Medulla oblongata (tissue), 1 donor: ENCODE measurements around the gene CRLF3.
"Not testable (repeated sequence)": the region's sequence is repeated elsewhere in the genome, so short reads cannot be mapped to it uniquely, and the experiment has no call there.

Experiments used
- DNase-seq: peaks from one replicate; pipeline ENCODE4 v3.0.0-alpha.2; 2015; ENCODE audit errors: extremely low spot score

CRLF3 gene, protein sequence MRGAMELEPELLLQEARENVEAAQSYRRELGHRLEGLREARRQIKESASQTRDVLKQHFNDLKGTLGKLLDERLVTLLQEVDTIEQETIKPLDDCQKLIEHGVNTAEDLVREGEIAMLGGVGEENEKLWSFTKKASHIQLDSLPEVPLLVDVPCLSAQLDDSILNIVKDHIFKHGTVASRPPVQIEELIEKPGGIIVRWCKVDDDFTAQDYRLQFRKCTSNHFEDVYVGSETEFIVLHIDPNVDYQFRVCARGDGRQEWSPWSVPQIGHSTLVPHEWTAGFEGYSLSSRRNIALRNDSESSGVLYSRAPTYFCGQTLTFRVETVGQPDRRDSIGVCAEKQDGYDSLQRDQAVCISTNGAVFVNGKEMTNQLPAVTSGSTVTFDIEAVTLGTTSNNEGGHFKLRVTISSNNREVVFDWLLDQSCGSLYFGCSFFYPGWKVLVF

DNA sequence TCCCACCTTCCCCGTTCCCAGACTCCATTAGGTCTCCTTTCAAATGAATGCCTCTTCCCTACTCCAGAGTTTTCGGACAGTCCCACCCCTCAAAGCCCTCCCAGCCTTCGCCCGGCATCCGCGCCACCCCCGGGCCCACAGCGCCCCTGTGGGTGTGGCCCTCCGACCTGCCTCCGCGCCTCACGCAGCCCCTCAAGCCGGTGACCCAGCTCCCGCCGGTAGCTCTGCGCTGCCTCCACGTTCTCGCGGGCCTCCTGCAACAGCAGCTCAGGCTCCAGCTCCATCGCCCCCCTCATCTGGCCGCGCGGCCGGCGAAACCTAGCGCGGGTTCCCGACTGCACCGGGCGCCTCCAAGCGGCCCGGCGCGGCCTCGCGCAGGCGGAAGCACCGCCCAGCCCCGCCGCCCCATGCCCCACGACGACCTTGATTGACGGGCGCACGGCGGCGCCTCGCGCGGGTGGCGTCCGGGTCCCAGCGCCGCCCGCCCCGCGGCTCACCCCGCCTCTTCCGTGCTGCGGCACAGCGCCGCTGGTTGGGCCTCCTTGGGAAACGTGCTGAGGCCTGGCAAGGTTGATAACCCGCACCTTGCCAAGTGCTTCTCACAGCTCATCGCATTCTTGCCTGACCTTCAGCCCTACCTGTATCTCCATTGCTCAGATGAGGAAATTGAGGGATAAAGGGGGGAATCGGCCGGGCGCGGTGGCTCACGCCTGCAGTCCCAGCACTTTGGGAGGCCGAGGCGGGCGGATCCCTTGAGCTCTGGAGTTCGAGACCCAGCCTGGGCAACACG, at the start of gene CRLF3:
Gene CRLF3, minus strand, starts transcription at position 337 of the 790 bp plus-strand sequence. Its CDS starts 41 bp downstream, at position 296.
- peak; percentile 91 for DNase-seq

DNA sequence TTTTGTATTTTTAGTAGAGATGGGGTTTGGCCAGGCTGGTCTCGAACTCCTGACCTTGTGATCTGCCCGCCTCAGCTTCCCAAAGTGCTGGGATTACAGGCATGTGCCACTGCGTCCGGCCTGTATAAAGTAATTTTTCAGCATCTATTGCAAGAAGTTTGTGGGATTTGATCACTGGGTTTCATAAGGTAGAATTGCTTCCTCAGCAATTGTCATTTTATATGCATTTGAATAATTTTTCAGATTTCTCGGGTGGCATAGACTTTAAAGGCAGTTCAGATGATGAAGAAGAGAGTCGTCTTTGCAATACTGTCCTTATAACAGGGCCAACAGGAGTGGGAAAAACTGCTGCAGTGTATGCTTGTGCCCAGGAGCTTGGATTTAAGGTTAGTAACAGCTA, 44.5 kb upstream of the CRLF3 start:
- no peak for DNase-seq

DNA sequence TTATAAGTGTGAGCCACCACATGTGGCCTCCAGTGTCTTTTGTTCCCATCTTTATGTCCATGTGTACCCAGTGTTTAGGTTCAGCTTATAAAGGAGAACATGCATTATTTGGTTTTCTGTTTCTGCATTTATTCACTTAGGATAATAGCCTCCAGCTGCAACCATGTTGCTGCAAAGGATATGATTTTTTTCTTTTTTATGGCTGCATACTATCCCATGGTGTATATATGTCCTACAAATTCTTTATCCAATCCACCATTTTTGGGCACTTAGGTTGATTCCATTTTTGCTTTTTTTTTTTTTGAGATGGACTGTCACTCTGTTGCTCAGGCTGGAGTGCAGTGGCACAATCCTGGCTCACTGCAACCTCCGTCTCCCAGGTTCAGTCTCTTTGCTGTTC, 40.1 kb upstream of the CRLF3 start:
- no peak for DNase-seq

DNA sequence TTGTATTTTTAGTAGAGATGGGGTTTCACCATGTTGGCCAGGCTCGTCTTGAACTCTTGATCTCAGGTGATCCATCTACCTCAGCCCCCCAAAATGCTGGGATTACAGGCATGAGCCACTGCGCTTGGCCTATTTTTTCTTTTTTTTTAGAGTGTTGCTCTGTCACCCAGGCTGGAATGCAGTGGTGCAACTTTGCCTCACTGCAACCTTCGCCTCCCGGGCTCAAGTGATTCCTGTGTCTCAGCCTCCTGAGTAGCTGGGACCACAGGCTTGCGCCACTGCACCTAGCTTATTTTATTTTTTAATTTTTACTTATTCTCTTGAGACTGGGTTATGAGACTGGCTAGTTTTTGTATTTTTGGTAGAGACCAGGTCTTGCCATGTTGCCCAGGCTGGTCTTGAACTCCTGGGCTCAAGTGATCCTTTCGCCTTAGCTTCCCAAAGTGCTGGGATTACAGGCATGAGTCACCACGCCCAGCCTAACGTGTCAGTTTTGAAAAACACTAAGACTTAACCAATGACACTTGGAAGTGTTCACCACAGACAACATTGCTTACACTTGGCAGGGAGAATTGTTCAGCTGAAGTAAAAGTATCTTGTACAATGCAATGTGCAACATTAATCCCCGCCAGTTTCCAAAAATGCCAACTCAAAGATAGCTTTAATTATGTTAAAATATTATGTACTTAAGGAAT, 34.2 kb upstream of the CRLF3 start:
- DNase-seq: no peak

DNA sequence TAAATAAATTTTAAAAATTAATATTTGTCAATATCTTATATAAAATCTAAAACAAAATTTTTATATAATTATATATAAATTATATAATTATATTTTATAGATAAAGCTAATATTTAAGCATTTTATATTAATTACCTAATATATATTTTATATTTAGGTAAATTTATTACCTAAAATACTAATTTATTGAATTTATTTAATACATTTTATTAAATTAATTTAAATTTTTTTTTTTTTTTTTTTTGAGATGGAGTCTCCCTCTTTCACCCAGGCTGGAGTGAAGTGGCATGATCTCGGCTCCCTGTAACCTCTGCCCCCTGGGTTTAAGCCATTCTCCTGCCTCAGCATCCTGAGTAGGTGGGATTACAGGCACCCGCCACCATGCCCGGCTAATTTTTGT, 29.7 kb upstream of the CRLF3 start:
- no peak for DNase-seq

DNA sequence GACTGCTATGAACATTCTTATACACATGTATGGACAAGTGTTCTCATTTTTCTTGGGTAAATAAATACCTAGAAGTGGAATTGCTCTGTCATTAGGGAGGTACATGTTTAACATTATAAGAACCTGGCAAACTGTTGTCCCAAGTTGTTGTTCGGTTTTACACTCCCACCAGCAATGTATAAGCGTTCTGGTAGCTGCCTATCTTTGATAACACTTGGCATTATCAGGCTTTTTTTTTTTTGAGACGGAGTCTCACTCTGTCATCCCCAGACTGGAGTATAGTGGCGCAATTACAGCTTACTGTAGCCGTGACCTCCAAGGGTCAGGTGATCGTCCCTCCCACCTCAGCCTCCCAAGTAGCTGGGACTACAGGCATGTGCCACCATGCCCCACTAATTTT, 23.5 kb upstream of the CRLF3 start:
- DNase-seq: no peak

DNA sequence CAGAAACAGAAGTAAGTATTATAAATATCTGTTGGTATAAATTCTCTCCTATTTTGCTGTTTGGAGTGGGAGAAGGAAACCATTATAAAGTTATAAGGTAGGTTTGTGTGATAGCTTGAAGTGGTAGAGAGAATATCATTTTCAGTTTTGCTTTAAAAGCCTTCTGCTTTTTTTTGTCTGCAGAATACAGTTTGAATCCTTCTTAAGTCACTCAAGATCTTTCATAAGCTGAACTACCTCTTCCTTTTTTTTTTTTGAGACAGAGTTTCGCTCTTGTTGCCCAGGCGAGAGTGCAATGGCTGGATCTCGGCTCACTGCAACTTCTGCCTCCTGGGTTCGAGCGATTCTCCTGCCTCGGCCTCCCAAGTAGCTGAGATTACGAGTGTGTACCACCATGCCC, 16.3 kb upstream of the CRLF3 start:
- no peak for DNase-seq

DNA sequence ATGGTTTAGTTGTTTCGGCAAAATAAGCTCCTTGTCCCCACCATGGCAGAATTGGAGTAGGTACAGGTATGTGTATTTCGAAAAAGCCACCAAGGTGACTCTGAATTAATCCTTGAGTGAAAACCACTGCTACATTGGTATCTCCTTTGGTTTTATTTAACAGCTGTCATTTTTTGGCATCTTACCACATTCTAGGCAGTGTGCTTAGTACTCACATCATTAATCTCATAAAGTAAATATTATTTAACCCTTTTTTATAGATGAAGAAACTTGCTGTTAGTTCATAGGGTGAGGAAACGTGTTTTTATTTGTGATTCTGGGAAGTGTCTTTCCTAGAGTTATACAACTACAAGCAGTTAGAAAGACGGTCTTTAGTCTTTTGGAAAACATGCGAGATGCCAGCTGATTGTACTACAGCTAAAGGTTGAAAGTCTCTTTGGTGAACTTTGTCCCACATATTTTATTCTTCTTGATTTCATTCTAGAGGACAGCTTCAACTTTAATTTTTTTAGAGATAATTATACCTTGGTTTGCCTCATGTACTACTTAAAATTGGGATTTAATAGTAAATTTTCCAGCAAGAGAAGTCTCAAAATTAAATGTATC, 13.8 kb upstream of the CRLF3 start:
- no peak for DNase-seq

DNA sequence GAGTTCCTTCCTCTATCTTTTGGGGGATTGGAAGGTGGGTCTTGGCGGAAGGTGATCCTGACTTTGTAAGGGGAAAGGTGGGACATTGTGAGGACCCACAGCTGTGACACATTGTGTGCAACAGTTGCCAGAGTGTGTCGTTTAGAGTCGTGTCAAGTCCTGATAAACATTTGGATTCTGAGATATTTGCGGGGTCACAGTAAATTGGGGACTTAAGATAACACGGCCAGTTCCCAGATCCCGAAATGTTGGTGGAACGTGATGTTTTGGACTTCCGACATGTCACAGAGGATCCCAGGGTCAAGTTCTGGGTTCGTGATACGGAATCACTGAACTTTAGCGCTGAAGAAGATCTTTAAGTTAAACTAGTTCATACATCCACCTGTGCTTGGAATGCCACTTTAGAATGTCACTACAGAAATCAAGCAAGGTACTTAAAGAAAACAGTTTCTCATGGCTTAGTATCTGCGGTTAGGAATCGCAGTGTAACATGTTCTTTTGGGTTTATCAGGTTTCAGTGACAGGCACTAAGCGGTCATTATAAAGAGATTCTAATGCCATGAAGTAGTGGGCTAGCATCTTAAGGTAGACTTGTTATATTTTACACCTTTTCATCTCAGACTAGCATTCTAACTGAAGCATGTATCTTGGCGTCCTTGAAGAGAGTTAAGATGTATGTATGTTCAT, 8.1 kb upstream of the CRLF3 start:
- no peak for DNase-seq

DNA sequence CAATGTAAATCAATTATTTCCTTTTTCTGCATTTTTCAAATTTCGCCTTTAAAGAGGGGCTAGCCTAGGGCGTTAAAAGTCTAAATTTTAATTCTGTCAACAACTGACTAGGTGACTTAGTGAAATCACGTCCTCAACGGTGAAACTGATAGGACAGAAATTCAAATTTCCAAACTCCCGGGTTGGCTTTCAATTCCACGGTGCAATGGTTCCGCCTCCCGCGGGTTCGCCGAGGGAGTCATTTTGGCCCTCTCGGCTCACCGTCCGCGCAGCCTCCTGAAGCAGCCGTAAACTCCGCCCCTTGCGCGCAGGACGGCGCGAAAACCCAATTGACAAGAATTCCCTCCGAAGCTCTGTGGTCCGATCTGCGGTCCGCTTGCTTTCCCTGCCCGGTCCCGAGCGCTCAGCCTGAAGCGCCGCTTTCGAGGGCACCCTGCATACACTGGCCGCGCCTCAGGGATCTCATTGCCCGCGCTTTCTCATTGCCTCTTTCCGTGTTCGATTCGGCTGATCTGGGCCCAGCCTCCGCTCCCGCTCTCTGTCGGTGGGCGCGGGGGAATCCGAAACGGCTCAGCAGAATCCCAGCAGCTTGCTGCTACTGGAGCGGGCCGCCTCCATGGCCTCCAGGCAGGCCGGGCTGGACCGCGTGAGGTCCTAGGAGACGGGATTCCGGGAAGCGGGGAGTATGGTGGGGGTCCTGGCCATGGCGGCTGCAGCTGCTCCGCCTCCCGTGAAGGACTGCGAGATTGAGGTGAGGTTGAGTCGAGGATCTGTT, 7.4 kb upstream of the CRLF3 start, which contains the start of gene ATAD5:
Gene ATAD5, plus strand, starts transcription at position 304 of the 775 bp plus-strand sequence. Its CDS starts 382 bp downstream, at position 686.
- DNase-seq: peak; percentile 91

DNA sequence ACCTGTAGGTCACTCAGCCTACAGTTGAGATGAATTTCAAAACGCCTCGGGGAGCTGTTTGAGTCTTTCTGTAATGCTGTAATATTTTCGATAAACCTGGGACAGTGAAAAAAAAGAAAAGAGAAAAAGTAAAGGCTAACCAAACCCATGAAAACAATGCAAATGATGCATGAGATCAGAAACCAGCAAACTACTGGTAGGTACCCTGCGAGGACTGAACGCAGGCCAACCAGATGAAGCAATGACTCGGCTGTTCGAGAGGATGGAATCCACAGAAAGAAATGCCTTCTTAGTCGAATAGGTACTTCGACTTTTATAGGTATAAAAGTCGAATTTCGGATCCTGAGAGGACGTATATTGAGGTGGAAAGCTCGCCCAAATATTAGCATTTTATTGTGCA, 6.8 kb upstream of the CRLF3 start:
- DNase-seq: peak; percentile 48

DNA sequence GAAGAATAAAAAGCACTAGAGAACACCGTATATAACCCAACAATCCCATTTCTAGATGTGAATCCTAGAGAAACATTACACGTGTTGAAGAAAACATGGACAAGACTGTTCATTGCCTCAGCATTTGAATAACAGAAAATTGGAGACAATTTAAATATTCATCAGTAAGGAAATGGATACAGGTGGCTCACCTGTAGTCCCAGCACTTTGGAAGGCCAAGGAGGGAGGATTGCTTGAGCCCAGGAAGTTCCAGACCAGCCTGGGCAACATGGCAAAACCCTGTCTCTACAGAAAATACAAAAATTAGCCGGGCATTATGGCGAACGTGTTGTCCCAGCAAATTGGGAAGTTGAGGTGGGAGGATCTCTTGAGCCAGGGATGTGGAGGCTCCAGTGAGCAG, 4.5 kb upstream of the CRLF3 start:
- DNase-seq: no peak

DNA sequence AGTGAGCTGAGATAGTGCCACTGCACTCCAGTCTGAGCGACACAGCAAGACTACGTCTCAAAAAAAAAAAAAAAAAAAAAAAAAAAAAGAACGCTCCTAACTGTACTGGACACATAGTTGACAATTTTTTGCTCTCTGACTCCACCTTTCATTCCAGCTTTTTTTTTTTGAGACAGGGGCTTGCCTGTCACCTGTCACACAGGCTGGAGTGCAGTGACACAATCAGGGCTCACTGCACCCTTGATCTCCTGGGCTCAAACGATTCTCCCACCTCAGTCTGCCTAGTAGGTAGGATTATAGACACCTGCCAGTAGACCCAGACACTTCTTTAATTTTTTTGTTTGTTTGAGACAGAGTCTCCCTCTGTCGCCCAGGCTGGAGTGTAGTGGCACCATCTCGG, 2.6 kb upstream of the CRLF3 start:
- DNase-seq: no peak

DNA sequence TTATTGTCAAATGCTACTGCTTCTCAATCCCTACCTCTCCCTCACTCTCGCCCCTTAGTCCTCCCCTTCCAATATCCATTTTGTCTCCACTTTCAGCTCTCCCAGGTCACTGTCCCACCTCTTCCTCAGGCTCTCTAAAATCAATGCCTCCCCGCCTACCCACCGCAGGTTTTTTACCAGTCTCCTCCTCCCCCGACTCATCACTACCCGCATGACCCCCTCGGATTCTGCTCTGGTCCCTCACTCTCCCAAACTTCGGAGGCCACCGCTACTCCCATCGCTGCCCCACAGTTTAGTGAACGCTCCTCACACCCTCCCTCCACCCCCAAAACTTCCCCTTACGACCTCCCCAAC, 513 bp downstream of the CRLF3 start:
- no peak for DNase-seq

DNA sequence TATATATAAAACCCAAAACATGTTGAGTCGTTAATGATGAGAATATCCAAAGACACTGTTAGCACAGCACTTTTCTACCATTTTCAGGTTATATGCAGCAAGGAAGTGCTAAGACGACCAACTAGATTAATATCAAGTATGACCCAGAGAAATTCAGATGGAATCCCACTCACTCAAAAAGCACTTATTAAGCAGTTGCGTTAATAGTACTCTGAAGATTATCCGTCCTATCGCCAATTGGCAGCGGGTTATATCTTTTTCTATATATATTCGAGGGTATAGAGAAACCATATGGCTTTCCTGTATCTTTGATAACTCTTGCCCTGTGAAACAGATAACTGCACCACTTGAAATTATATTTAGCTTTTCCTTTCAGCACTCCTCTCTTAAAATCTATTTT, 1.1 kb downstream of the CRLF3 start:
- no peak for DNase-seq

DNA sequence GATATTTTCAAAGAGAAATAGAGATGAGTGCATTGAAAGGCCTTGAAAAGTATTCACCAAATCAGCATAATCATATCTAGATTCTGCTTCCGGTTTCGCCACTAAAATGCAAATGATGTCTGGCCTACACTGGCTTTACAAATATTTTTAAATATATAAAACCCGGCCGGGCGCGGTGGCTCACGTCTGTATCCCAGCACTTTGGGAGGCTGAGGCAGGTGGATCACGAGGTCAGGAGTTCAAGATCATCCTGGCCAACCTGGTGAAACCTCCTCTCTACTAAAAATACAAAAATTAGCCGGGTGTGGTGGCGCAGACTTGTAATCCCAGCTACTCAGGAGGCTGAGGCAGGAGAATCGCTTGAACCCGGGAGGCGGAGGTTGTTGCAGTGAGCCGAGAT, 1.6 kb downstream of the CRLF3 start:
- DNase-seq: not testable (repeated sequence)

DNA sequence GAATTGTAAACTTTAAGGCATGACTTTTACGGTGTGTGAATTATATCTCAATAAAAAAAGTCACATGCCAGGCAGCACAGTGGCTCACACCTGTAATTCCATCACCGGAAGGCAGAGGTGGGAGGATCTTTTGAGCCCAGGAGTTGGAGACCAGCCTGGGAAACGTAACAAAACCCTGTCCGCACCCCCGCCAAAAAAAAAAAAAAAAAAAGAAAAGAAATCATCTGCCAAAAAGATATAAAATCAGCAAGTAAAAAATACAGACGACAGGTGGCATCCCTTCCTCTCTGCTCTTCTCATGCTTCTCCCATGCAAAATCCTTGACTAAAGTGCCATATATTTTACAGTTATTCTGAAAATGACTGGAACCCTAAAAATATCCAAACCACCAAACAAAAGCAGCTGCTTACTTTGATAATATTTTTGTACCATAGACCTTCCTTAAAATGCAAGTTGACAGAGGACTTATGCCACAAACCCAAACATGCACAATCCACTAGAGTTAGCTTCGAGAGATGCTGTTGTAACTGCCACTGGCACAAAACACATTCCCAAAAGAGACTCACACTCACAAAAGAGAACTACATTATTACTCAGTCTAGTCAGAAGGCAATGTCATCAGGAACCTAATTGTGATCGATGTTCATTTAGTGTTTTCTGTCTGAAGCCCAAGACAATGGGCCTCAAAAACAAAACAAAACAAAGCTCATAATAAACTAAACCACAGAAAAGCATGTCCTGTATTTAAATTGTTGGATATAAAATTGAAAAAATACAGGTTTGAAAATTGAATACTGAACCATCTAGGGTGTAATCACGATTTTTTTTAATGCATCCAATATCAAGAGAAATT, 2.4 kb downstream of the CRLF3 start:
- DNase-seq: peak; percentile 20

DNA sequence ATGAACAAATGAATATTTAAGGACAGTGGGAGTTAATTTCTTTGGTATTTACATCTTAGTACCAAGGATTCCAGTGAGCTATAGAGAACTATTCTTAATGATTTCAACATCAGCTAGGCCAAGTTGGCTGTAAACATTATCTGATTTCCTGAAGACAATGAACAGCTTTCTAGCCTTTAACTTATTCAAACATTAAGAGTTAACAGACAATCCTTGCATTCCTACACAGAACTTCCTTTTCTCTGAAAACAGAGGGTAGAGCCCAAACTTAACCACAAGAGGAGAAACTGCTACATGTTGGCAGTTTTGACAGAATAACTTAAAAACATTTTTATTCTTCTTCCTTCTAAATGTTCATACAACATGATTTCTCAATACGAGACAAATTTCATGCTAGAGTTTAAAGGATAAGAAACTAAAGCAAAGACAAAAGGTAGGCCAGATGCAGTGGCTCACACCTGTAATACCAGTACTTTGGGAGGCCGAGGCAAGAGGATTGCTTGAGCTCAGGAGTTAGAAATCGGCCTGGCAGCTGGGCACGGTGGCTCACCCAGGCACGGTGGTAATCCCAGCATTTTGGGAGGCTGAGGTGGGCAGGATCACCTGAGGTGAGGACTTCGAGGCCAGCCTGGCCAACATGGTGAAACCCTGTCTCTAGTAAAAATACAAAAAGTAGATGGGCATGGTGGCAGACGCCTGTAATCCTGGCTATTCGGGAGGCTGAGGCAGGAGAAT, 4.4 kb downstream of the CRLF3 start:
- no peak for DNase-seq

DNA sequence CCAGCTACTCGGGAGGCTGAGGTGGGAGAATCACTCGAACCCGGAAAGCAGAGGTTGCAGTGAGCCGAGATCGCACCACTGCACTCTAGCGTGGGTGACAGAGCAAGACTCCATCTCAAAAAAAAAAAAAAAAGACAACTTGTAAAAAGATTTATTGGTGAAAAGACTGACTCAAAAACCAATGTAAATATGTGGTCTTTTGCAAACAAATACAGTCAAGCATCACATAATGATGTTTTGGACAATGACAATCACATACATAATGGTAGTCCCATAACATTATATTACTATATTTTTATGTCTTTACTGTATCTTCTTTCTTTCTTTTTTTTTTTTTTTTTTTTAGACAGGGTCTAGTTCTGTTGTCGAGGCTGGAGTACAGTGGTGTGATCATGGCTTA, 8.3 kb downstream of the CRLF3 start:
- DNase-seq: no peak
